ENCODE measurements around the gene C1orf174.

The C1orf174 gene

GRCh38 chr1:3850857-3851256, 49.2 kb downstream of the C1orf174 start:
- no peak for DNase-seq (ENCODE audit: low read depth)
- TF ChIP-seq CTCF (IDR thresholded peaks at IDR 0.05; ENCODE audit: insufficient read depth, low read depth, low read length, missing control alignments) = no peak
- H3K4me3 ChIP-seq (ENCODE audit: low read length) = no peak overlapping the region

- no peak overlapping the region for H3K4me3 ChIP-seq (ENCODE audit: low read length)
- no peak for DNase-seq (ENCODE audit: low read depth)
- no peak for TF ChIP-seq CTCF (IDR thresholded peaks at IDR 0.05; ENCODE audit: insufficient read depth, low read depth, low read length, missing control alignments)
These were observed 53.0 kb downstream of the C1orf174 start for GRCh38 chr1:3847081-3847480.

- H3K4me3 ChIP-seq (ENCODE audit: low read length) = no peak overlapping the region
- no peak for DNase-seq (ENCODE audit: low read depth)
- no peak for TF ChIP-seq CTCF (IDR thresholded peaks at IDR 0.05; ENCODE audit: insufficient read depth, low read depth, low read length, missing control alignments)
These were observed 53.5 kb downstream of the C1orf174 start for GRCh38 chr1:3846541-3846940.

GRCh38 chr1:3842912-3843311, 57.2 kb downstream of the C1orf174 start:
- H3K4me3 ChIP-seq (ENCODE audit: low read length) = no peak overlapping the region
- no peak for DNase-seq (ENCODE audit: low read depth)
- no peak for TF ChIP-seq CTCF (IDR thresholded peaks at IDR 0.05; ENCODE audit: insufficient read depth, low read depth, low read length, missing control alignments)

- TF ChIP-seq CTCF (IDR thresholded peaks at IDR 0.05; ENCODE audit: insufficient read depth, low read depth, low read length, missing control alignments) = no peak
- DNase-seq (ENCODE audit: low read depth) = no peak
These were observed 58.6 kb downstream of the C1orf174 start for GRCh38 chr1:3841491-3841890.

More at GRCh38 chr1:3841491-3841890, 58.6 kb downstream of the C1orf174 start:
- H3K4me3 ChIP-seq (ENCODE audit: low read length) = no peak overlapping the region
